Measurements from ENCODE around the gene PCDH9.

DNA sequence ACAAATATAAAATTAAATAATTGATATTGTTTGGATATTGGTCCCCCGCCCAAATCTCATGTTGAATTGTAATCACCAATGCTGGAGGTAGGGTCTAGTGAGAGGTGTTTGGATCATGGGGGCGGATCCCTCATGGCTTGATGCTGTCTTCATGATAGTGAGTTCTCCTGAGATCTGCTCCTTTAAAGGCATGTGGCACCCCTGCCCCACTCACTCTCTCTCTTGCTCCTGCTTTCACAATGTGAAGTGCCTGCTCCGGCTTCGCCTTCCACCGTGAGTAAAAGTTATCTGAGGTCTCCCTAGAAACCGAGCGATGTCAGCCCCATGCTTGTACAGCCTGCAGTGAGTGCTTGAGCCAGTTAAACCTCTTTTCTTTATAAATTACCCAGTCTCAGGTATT lies 248.2 kb downstream of the PCDH9 start:
- TF ChIP-seq, protein P1, sequence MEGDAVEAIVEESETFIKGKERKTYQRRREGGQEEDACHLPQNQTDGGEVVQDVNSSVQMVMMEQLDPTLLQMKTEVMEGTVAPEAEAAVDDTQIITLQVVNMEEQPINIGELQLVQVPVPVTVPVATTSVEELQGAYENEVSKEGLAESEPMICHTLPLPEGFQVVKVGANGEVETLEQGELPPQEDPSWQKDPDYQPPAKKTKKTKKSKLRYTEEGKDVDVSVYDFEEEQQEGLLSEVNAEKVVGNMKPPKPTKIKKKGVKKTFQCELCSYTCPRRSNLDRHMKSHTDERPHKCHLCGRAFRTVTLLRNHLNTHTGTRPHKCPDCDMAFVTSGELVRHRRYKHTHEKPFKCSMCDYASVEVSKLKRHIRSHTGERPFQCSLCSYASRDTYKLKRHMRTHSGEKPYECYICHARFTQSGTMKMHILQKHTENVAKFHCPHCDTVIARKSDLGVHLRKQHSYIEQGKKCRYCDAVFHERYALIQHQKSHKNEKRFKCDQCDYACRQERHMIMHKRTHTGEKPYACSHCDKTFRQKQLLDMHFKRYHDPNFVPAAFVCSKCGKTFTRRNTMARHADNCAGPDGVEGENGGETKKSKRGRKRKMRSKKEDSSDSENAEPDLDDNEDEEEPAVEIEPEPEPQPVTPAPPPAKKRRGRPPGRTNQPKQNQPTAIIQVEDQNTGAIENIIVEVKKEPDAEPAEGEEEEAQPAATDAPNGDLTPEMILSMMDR (conservative IDR thresholded peaks at IDR 0.05; ENCODE audit: low read length): no peak
- TF ChIP-seq EZH2phosphoT487 (IDR thresholded peaks at IDR 0.05; ENCODE audit: borderline replicate concordance): no peak

All from Loucy (cell line).